Fibroblast of lung (primary cell): ENCODE results near the gene ATP5MK. TPM values are rescaled to one million over a fixed set of nuclear protein-coding genes. Genes with fewer than 3 reads are reported as not detected.

Experiments
- DNase-seq, 2 donors: peaks; one replicate each; pipeline versions ENCODE4 v3.0.0 to v3.0.0-alpha.2; 2010; ENCODE audit warnings: low read depth in 2 of 2
- H2AFZ ChIP-seq: 2 replicates; pipeline ENCODE4 v1.5.1; 2012; ENCODE audit warnings: low read length, control low read depth, inconsistent platforms
- H3K27ac ChIP-seq: 2 replicates; pipeline ENCODE4 v1.5.1; 2011; ENCODE audit warnings: low read length, control low read depth; ENCODE audit not compliant: insufficient read depth
- H3K27me3 ChIP-seq: 2 replicates; pipeline ENCODE4 v1.5.1; 2011; ENCODE audit warnings: mild to moderate bottlenecking, low read length; ENCODE audit not compliant: control insufficient read depth, insufficient read depth
- H3K36me3 ChIP-seq: 2 replicates; pipeline ENCODE4 v1.5.1; 2011; ENCODE audit warnings: low read length; ENCODE audit not compliant: control insufficient read depth, insufficient read depth
- H3K4me1 ChIP-seq: 2 replicates; pipeline ENCODE4 v1.5.1; 2011; ENCODE audit warnings: low read length; ENCODE audit not compliant: control insufficient read depth, insufficient read depth; ENCODE audit errors: extremely low read depth
- H3K4me2 ChIP-seq: 2 replicates; pipeline ENCODE4 v1.5.1; 2011; ENCODE audit warnings: low read length, control low read depth; ENCODE audit not compliant: insufficient read depth; ENCODE audit errors: extremely low read depth
- H3K4me3 ChIP-seq, 4 experiments: fragments of 200-600 bp in 1 of 4; sonication (generic) in 1 of 4; replicated peaks in 1 of 4; 2 replicates each; pipeline ENCODE4 v1.5.1; 2011 to 2016; ENCODE audit warnings: low read length in 4 of 4, low read depth in 3 of 4, mild to moderate bottlenecking in 3 of 4, control low read depth in 2 of 4, inconsistent platforms in 1 of 4, mixed read lengths in 1 of 4; ENCODE audit not compliant: insufficient read depth in 1 of 4; ENCODE audit errors: control extremely low read depth in 1 of 4
- H3K79me2 ChIP-seq: 2 replicates; pipeline ENCODE4 v1.5.1; 2012; ENCODE audit warnings: mild to moderate bottlenecking, low read length, inconsistent platforms; ENCODE audit not compliant: control insufficient read depth, insufficient read depth
- H3K9ac ChIP-seq: 2 replicates; pipeline ENCODE4 v1.5.1; 2011; ENCODE audit warnings: mild to moderate bottlenecking, low read length, control low read depth; ENCODE audit not compliant: insufficient read depth
- H3K9me3 ChIP-seq: 2 replicates; pipeline ENCODE4 v1.5.1; 2012; ENCODE audit warnings: low read depth, low read length; ENCODE audit not compliant: control insufficient read depth, insufficient read depth
- H4K20me1 ChIP-seq: 2 replicates; pipeline ENCODE4 v1.5.1; 2011; ENCODE audit warnings: low read length; ENCODE audit not compliant: control insufficient read depth, insufficient read depth; ENCODE audit errors: extremely low read depth
- CTCF ChIP-seq, 2 donors: IDR thresholded peaks in 1 of 2; conservative IDR thresholded peaks in 1 of 2; 1 replicate in 1 of 2; 2 replicates in 1 of 2; pipeline ENCODE4 v1.5.1; 2011 to 2012; ENCODE audit warnings: low read length in 2 of 2, control low read depth in 1 of 2, inconsistent platforms in 1 of 2, low read depth in 1 of 2, mild to moderate bottlenecking in 1 of 2
- EZH2 ChIP-seq: IDR thresholded peaks from 2 replicates; pipeline ENCODE4 v1.5.1; 2012; ENCODE audit warnings: low read length, control low read depth, mild to moderate bottlenecking; ENCODE audit errors: missing control alignments
- polyA plus RNA-seq, 2 donors: library from polyadenylated mRNA; depleted of rRNA in 1 of 2; stranded (reverse) in 1 of 2; unstranded in 1 of 2; fragments of >200 nt; gene quantifications; 2 replicates each; pipeline ENCODE4 v1.2.1, GENCODE V29; 2011 to 2012; ENCODE audit warnings: missing spikeins in 1 of 2
- total RNA-seq: library from RNA; depleted of rRNA; stranded (reverse); fragments of >200 nt; gene quantifications from 2 replicates; pipeline ENCODE4 v1.2.1, GENCODE V29; 2014

Gene ATP5MK
- total and polyA plus RNA-seq, 2 donors (not counting 1 experiment from before 2014, with no cell fraction given) = 155 to 386 TPM

- no peaks in the 10 kb centered on the region for H3K9me3 ChIP-seq
- H3K4me2 ChIP-seq = no peak overlapping the region
- no peaks in the 10 kb centered on the region for H3K4me1 ChIP-seq
- no peak overlapping the region for H2AFZ ChIP-seq
- H3K9ac ChIP-seq = no peak overlapping the region
- H3K27ac ChIP-seq = no peak overlapping the region
- DNase-seq = peak; percentile 30 to 71
- no peaks in the 10 kb centered on the region for H3K79me2 ChIP-seq
- TF ChIP-seq EZH2 (no peak), CTCF (conservative IDR thresholded peaks at IDR 0.05 in 1 of 2, IDR thresholded peaks at IDR 0.05 in 1 of 2; ENCODE audit: low read depth in 1 of 2, low read length in 2 of 2) (peak; percentile 51 to 57)
- H3K36me3 ChIP-seq = peaks cover 42% of the 10 kb centered on the region
- H4K20me1 ChIP-seq = no peaks in the 10 kb centered on the region
- H3K4me3 ChIP-seq = no peak overlapping the region
- H3K27me3 ChIP-seq = no peaks in the 10 kb centered on the region
These were observed 20.3 kb upstream of the ATP5MK start for GRCh38 chr10:103416436-103417147.

- peaks cover 39% of the 10 kb centered on the region for H3K36me3 ChIP-seq
- no peak overlapping the region for H3K4me2 ChIP-seq
- DNase-seq = no peak
- no peaks in the 10 kb centered on the region for H3K79me2 ChIP-seq
- no peaks in the 10 kb centered on the region for H3K27me3 ChIP-seq
- no peak overlapping the region for H3K27ac ChIP-seq
- H3K4me1 ChIP-seq = no peaks in the 10 kb centered on the region
- no peak for TF ChIP-seq EZH2
- no peak for TF ChIP-seq CTCF (conservative IDR thresholded peaks at IDR 0.05 in 1 of 2, IDR thresholded peaks at IDR 0.05 in 1 of 2; ENCODE audit: low read depth in 1 of 2, low read length in 2 of 2)
- H3K9me3 ChIP-seq = no peaks in the 10 kb centered on the region
- H3K9ac ChIP-seq = no peak overlapping the region
- no peak overlapping the region for H2AFZ ChIP-seq
- no peak overlapping the region for H3K4me3 ChIP-seq
- H4K20me1 ChIP-seq = no peaks in the 10 kb centered on the region
These were observed 19.3 kb upstream of the ATP5MK start for GRCh38 chr10:103415581-103415980.

- Histone ChIP-seq H3K4me3 (no peak overlapping the region), H3K4me2 (no peak overlapping the region), H3K9ac (no peak overlapping the region), H2AFZ (no peak overlapping the region), H4K20me1 (no peaks in the 10 kb centered on the region), H3K4me1 (no peaks in the 10 kb centered on the region), H3K27ac (no peak overlapping the region), H3K79me2 (no peaks in the 10 kb centered on the region), H3K9me3 (no peaks in the 10 kb centered on the region), H3K27me3 (no peaks in the 10 kb centered on the region), H3K36me3 (peaks cover 33% of the 10 kb centered on the region)
- no peak for DNase-seq
- TF ChIP-seq EZH2 (no peak), CTCF (conservative IDR thresholded peaks at IDR 0.05 in 1 of 2, IDR thresholded peaks at IDR 0.05 in 1 of 2; ENCODE audit: low read depth in 1 of 2, low read length in 2 of 2) (no peak)
These were observed 17.3 kb upstream of the ATP5MK start for GRCh38 chr10:103413564-103413963.
